Body of pancreas (tissue), 4 donors: ENCODE results near the gene IL17RB.

Source experiments
- CTCF ChIP-seq, 7 experiments: fragments of 450-650 bp in 4 of 7; fragments of 200-600 bp in 3 of 7; sonication (generic) in 3 of 7; IDR thresholded peaks; one replicate each; pipeline ENCODE4 v1.5.1; 2016 to 2019; ENCODE audit warnings: antibody characterized with exemption in 7 of 7
- POLR2A ChIP-seq, 3 donors: fragments of 450-650 bp; IDR thresholded peaks; one replicate each; pipeline ENCODE4 v1.6.1; 2016; ENCODE audit warnings: antibody characterized with exemption in 3 of 3, mild to moderate bottlenecking in 2 of 3

DNA sequence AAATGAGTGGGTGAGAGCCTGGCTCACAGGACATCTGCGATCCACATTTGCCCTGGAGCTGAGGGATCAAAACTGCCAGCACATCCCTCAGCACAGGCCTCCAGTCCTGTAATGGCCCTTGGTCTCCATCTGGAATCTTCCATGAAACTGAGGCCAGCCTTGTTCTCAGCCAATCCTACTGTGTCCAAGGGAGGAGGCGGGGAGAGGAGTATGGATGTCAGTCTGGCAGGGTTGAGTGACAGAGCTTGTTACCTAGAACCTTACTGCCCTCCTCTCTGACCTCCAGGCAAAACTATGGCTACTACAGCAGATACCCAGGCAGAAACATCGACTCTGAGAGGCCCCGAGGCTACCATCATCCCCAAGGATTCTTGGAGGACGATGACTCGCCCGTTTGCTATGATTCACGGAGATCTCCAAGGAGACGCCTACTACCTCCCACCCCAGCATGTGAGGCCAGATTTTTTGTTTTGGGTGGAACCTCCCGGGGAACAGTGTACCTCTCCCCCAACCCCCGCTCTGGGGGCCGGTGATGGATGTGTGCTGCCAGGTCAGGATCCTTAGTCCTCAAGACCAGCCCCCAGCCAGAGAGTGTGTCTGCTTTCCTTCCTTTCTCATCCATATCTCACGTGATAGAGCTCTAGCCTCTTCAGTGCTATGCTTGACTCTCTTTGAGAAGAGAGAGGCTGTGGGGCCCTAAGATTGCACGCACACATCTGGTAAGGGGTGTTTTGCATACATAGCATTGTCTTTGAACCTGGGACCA, 41.5 kb upstream of the IL17RB start:
- no peak for TF ChIP-seq CTCF (IDR thresholded peaks at IDR 0.05)
- TF ChIP-seq POLR2A (IDR thresholded peaks at IDR 0.05): no peak
